Ishikawa (cell line): ENCODE data around the gene CALN1.

Source experiments
- CEBPB ChIP-seq: IDR thresholded peaks from 2 replicates; pipeline ENCODE4 v1.6.1; 2012
- CREB1 ChIP-seq: IDR thresholded peaks from 2 replicates; pipeline ENCODE4 v1.6.1; 2012; ENCODE audit warnings: low read depth
- EGR1 ChIP-seq: IDR thresholded peaks from 2 replicates; pipeline ENCODE4 v1.6.1; 2012
- EP300 ChIP-seq: IDR thresholded peaks from 2 replicates; pipeline ENCODE4 v1.6.1; 2012; ENCODE audit warnings: borderline replicate concordance
- FOXM1 ChIP-seq: IDR thresholded peaks from 2 replicates; pipeline ENCODE4 v1.6.1; 2012; ENCODE audit warnings: low read depth, borderline replicate concordance
- MAX ChIP-seq: IDR thresholded peaks from 2 replicates; pipeline ENCODE4 v1.6.1; 2012
- NFIC ChIP-seq: IDR thresholded peaks from 2 replicates; pipeline ENCODE4 v1.6.1; 2012
- RAD21 ChIP-seq: IDR thresholded peaks from 2 replicates; pipeline ENCODE4 v1.6.1; 2012; ENCODE audit warnings: low read depth
- REST ChIP-seq: IDR thresholded peaks from 2 replicates; pipeline ENCODE4 v1.6.1; 2012; ENCODE audit warnings: low read depth, mild to moderate bottlenecking
- TAF1 ChIP-seq: IDR thresholded peaks from 2 replicates; pipeline ENCODE4 v1.6.1; 2012; ENCODE audit warnings: low read depth, mild to moderate bottlenecking
- TCF12 ChIP-seq: IDR thresholded peaks from 2 replicates; pipeline ENCODE4 v1.6.1; 2012; ENCODE audit warnings: low read depth
- TEAD4 ChIP-seq: IDR thresholded peaks from 2 replicates; pipeline ENCODE4 v1.6.1; 2012
- USF1 ChIP-seq: IDR thresholded peaks from 2 replicates; pipeline ENCODE4 v1.6.1; 2012
- YY1 ChIP-seq: IDR thresholded peaks from 2 replicates; pipeline ENCODE4 v1.6.1; 2012; ENCODE audit warnings: low read depth
- ZBTB7A ChIP-seq: IDR thresholded peaks from 2 replicates; pipeline ENCODE4 v1.6.1; 2012; ENCODE audit warnings: low read depth

Gene CALN1

GRCh38 chr7:72244826-72245398 is 167.2 kb downstream of the CALN1 start:
- no peak for TF ChIP-seq TAF1
- no peak for TF ChIP-seq MAX
- no peak for TF ChIP-seq RAD21
- TF ChIP-seq ZBTB7A, result no peak
- TF ChIP-seq NFIC, result no peak
- TF ChIP-seq TEAD4, result no peak
- no peak for TF ChIP-seq EGR1
- no peak for TF ChIP-seq FOXM1
- TF ChIP-seq TCF12, result no peak
- TF ChIP-seq EP300, result no peak
- TF ChIP-seq YY1, result no peak
- TF ChIP-seq CEBPB, result no peak
- no peak for TF ChIP-seq REST
- TF ChIP-seq CREB1, result no peak
- no peak for TF ChIP-seq USF1

GRCh38 chr7:72243329-72243728 is 168.8 kb downstream of the CALN1 start:
- TF ChIP-seq MAX (no peak), CEBPB (no peak), REST (no peak), TCF12 (no peak), RAD21 (no peak), TEAD4 (no peak), EP300 (no peak), YY1 (no peak), ZBTB7A (no peak), EGR1 (no peak), NFIC (no peak), TAF1 (no peak), CREB1 (no peak), FOXM1 (no peak), USF1 (no peak)

GRCh38 chr7:72235351-72235750 is 176.8 kb downstream of the CALN1 start:
- TF ChIP-seq TCF12 (no peak), FOXM1 (no peak), USF1 (no peak), CEBPB (no peak), YY1 (no peak), MAX (no peak), TAF1 (no peak), CREB1 (no peak), EP300 (no peak)

- TF ChIP-seq REST (no peak), FOXM1 (no peak), TAF1 (no peak), CEBPB (no peak), TEAD4 (no peak), YY1 (no peak), ZBTB7A (no peak), EP300 (no peak), USF1 (no peak), CREB1 (no peak), NFIC (no peak), RAD21 (no peak), MAX (no peak), TCF12 (no peak), EGR1 (no peak)
Observed at GRCh38 chr7:72234086-72234485, 178.1 kb downstream of the CALN1 start.
